ENCODE results near the gene NAP1L4. TPM values are rescaled to one million over a fixed set of nuclear protein-coding genes. Genes with fewer than 3 reads are reported as not detected.

Gene NAP1L4
- total RNA-seq, 4 donors from 2014 or later: 90.0 to 148 (median 125) TPM

GRCh38 chr11:3008746-3009336 is 16.7 kb upstream of the NAP1L4 start:
- Histone ChIP-seq H3K9me3 (no peaks in the 10 kb centered on the region), H3K27ac (replicated peaks in 1 of 4) (no peak overlapping the region), H3K27me3 (no peaks in the 10 kb centered on the region), H3K4me1 (no peaks in the 10 kb centered on the region), H3K36me3 (peaks cover 51 to 100% (median 92%) of the 10 kb centered on the region in 4 donors), H3K4me3 (no peak overlapping the region)
- intact Hi-C loops (cut with DNase I): no loop called here
- no peak for DNase-seq (ENCODE audit: extremely low spot score)
- WGBS: 88% methylated on average over 6 of the region's 9 CpGs
- TF ChIP-seq POLR2A (IDR thresholded peaks at IDR 0.05; ENCODE audit: low read depth): no peak
- TF ChIP-seq POLR2AphosphoS5 (IDR thresholded peaks at IDR 0.05): no peak

- no peaks in the 10 kb centered on the region for H3K9me3 ChIP-seq
- intact Hi-C loops (cut with DNase I): no loop called here
- peaks cover 57 to 100% (median 92%) of the 10 kb centered on the region in 4 donors for H3K36me3 ChIP-seq
- TF ChIP-seq CTCF (IDR thresholded peaks at IDR 0.05) (no peak), POLR2A (IDR thresholded peaks at IDR 0.05; ENCODE audit: low read depth) (no peak), EP300 (IDR thresholded peaks at IDR 0.05) (no peak), POLR2AphosphoS5 (IDR thresholded peaks at IDR 0.05) (no peak)
- H3K4me3 ChIP-seq: no peak overlapping the region
- peaks cover 0 to under 1% (median under 1%) of the 10 kb centered on the region in 4 donors for H3K4me1 ChIP-seq
- no peak for DNase-seq (ENCODE audit: extremely low spot score)
- no peaks in the 10 kb centered on the region for H3K27me3 ChIP-seq
- H3K27ac ChIP-seq (replicated peaks in 1 of 4): no peak overlapping the region
- WGBS: 93% methylated on average over 8 of the region's 20 CpGs
Measured at GRCh38 chr11:3007404-3008010, 15.4 kb upstream of the NAP1L4 start.

- intact Hi-C loops (cut with DNase I): no loop called here
- no peaks in the 10 kb centered on the region for H3K27me3 ChIP-seq
- no peak overlapping the region for H3K27ac ChIP-seq (replicated peaks in 1 of 4)
- peaks cover 51 to 100% (median 92%) of the 10 kb centered on the region in 4 donors for H3K36me3 ChIP-seq
- H3K4me3 ChIP-seq: no peak overlapping the region
- no peak for DNase-seq (ENCODE audit: extremely low spot score)
- H3K9me3 ChIP-seq: no peaks in the 10 kb centered on the region
- TF ChIP-seq POLR2A (IDR thresholded peaks at IDR 0.05; ENCODE audit: low read depth) (no peak), POLR2AphosphoS5 (IDR thresholded peaks at IDR 0.05) (no peak), CTCF (IDR thresholded peaks at IDR 0.05) (no peak), EP300 (IDR thresholded peaks at IDR 0.05) (no peak)
- 93% methylated on average over 16 of the region's 21 CpGs for WGBS
- peaks cover 5 to 9% (median 7%) of the 10 kb centered on the region in 4 donors for H3K4me1 ChIP-seq
Measured at GRCh38 chr11:3006505-3007260, 14.6 kb upstream of the NAP1L4 start.

GRCh38 chr11:3004481-3004880 is 12.4 kb upstream of the NAP1L4 start:
- Histone ChIP-seq H3K4me1 (peaks cover 22 to 28% (median 26%) of the 10 kb centered on the region in 4 donors), H3K27ac (replicated peaks in 1 of 4) (no peak overlapping the region), H3K36me3 (peaks cover 35 to 96% (median 87%) of the 10 kb centered on the region in 4 donors), H3K4me3 (no peak overlapping the region), H3K9me3 (no peaks in the 10 kb centered on the region), H3K27me3 (no peaks in the 10 kb centered on the region)
- WGBS: 89% methylated on average over 6 of the region's 10 CpGs
- DNase-seq (ENCODE audit: extremely low spot score): no peak
- no peak for TF ChIP-seq CTCF (IDR thresholded peaks at IDR 0.05)
- TF ChIP-seq EP300 (IDR thresholded peaks at IDR 0.05): no peak
- no peak for TF ChIP-seq POLR2AphosphoS5 (IDR thresholded peaks at IDR 0.05)
- TF ChIP-seq POLR2A (IDR thresholded peaks at IDR 0.05; ENCODE audit: low read depth): no peak
- intact Hi-C loops (cut with DNase I): no loop called here
